A172 (cell line): Measurements from ENCODE around the gene MET. TPM values are rescaled to one million over a fixed set of nuclear protein-coding genes. Genes with fewer than 3 reads are reported as not detected.
"Not testable (repeated sequence)": the region's sequence is repeated elsewhere in the genome, so short reads cannot be mapped to it uniquely, and the experiment has no call there.

ENCODE experiments used
- DNase-seq: peaks from one replicate; pipeline ENCODE4 v3.0.0-alpha.2; 2015; ENCODE audit warnings: low spot score
- total RNA-seq: library from RNA; depleted of rRNA; stranded (reverse); fragments of >200 nt; shearing (Covaris generic); gene quantifications from 2 replicates; pipeline ENCODE4 v1.2.3, GENCODE V29; 2014

Gene MET
- total RNA-seq, 1 experiment from 2014 or later = 144 TPM

- DNase-seq = not testable (repeated sequence)
These were observed 79.1 kb downstream of the MET start for GRCh38 chr7:116751070-116751469.

- no peak for DNase-seq
These were observed 80.5 kb downstream of the MET start for GRCh38 chr7:116752305-116753074.

GRCh38 chr7:116753130-116753529, 81.1 kb downstream of the MET start:
- DNase-seq = no peak

DNA sequence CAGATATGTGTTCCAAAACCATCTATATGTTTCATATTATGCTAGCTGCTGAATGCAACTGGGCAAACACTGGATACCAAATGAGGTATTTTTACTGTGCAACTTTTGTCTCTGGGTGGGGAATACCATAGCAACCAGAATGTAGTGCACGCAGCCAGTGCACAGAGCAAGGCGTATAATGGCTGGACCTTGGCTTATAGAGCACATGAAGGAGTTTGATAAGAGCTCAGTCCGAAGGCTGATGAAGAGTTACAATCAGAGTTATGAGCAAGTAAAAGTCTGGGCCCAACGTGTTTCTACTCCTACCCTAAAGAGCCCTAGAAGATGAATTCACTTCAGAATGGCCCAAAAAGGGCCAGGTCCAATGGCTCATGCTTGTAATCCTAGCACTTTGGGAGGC, 82.2 kb downstream of the MET start:
- no peak for DNase-seq

DNA sequence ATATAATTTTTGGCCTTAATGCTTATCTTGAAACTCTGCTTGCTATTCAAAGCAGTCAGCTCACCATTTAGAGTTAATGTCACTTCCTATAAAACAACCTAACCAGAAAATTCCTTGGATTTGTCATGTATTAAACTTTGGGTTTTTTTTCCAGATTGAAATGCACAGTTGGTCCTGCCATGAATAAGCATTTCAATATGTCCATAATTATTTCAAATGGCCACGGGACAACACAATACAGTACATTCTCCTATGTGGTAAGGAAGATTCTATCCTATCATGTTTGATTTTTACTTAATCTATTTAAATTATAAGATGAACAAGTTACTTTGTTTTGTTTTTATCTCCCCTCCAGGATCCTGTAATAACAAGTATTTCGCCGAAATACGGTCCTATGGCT, 85.3 kb downstream of the MET start:
- no peak for DNase-seq

DNA sequence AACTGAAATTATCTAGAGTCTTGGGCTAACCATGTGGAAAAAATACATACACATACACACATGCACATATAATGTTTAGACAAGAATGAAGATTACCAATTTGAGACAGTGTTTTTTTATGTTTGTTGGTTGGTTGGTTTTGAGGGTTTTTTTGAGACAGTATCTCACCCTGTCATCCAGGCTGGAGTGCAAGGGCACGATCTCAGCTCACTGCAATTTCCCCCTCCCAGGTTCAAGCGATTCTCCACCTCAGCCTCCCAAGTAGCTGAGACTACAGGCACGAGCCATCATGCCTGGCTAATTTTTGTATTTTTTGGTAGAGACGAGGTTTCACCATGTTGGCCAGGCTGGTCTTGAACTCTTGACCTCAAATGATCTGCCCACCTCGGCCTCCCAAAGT, 87.6 kb downstream of the MET start:
- DNase-seq = not testable (repeated sequence)

GRCh38 chr7:116762971-116763370, 91.0 kb downstream of the MET start:
- no peak for DNase-seq

GRCh38 chr7:116763647-116764046, 91.7 kb downstream of the MET start:
- no peak for DNase-seq

- no peak for DNase-seq
These were observed 94.9 kb downstream of the MET start for GRCh38 chr7:116766881-116767280.

- DNase-seq = no peak
These were observed 97.5 kb downstream of the MET start for GRCh38 chr7:116769546-116769945.

- DNase-seq = no peak
These were observed 98.9 kb downstream of the MET start for GRCh38 chr7:116770941-116771340.

DNA sequence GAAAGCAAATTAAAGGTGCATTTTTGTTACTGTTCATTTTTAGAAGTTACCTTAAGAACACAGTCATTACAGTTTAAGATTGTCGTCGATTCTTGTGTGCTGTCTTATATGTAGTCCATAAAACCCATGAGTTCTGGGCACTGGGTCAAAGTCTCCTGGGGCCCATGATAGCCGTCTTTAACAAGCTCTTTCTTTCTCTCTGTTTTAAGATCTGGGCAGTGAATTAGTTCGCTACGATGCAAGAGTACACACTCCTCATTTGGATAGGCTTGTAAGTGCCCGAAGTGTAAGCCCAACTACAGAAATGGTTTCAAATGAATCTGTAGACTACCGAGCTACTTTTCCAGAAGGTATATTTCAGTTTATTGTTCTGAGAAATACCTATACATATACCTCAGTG, 99.6 kb downstream of the MET start:
- no peak for DNase-seq

DNA sequence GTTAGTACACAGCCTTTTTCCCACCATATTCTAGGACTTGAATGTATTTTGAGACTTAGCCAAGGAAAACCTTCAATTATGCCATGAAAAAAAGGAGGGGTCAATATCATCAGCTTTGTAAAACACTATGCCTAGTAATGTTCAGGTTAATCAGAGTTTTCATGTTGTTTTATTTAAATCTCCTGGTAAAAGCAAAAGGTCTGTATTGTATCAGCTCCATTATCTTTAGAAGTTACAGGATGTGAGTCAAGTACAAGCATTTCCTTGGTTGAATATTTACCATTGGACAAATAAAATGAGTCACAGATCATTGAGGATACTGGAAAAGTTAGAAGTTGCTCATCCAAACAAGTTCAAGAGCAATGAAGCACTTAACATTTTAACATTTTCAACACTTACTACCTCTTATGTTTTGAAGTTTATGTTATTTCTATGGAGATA, 100.4 kb downstream of the MET start:
- peak; percentile 84 for DNase-seq

GRCh38 chr7:116772926-116773749, 101.1 kb downstream of the MET start:
- DNase-seq = no peak

GRCh38 chr7:116776046-116776445, 104.0 kb downstream of the MET start:
- DNase-seq = no peak

DNA sequence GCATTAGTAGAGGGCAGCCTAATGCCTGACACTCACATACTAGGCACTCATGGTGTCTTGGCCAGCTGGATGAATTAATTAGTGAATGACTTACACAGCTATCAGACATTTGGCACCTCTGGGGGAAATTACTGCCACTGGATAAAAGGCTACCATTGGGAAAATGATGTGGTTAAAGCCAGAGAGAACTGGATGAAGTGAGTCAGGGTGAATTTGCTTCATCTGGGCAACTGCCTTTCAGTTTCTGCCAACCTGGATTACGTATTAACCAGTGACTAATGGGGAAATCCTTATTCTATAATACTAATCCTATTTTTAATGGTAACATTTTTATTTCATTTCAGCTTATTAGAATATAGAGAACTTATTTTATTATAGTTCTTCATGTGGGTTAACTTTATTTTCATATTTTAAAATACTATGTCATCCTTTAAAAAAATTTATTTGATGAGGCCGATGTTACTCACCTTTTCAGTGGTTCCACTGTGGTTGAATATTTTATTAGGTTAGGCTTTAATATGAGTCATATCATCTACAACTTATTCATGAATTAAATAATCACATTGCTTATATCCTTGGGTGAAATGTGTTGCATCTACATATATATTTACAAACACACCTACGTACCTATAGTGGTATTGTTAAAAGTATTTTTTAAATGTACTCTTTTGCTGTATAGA, 104.8 kb downstream of the MET start:
- DNase-seq = peak; percentile 97

GRCh38 chr7:116777651-116778281, 105.8 kb downstream of the MET start:
- DNase-seq = peak; percentile 70

DNA sequence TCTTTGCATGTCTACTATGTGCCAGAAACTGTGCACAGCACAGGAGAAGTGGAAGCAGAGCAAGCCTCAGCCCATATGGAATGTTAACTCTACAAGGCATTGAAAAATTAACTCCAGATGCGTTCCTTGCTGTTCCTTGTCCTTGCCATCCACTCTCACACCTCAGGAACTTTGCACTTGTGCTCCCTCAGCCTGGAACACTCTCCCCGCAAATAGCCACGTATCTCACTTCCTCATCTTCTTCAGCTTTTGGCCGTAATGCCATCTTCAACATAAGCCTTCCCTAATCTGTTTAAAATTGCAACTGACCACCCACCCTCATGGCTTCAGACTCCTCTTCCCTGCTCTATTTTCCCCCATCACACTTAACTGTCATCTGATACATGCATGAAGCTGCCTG, 107.2 kb downstream of the MET start:
- no peak for DNase-seq

DNA sequence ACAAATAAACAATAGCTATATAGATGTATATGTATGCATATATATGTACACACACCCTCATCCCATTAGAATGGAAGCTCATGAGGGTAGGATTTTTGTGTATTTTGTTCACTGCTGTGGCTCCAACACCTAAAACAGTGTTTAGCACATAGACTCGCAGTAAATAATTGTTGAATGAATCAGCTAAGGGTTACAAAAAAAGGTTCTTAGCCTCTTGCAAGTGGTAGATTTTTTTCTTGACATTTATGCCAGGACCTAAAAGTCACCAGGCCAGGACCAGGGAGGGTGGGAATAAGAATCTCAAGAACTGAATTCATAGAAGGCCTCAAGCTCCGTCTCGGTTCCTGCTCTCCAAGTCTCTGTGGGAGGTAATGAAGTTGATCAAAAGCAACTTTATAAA, 107.9 kb downstream of the MET start:
- DNase-seq = no peak

DNA sequence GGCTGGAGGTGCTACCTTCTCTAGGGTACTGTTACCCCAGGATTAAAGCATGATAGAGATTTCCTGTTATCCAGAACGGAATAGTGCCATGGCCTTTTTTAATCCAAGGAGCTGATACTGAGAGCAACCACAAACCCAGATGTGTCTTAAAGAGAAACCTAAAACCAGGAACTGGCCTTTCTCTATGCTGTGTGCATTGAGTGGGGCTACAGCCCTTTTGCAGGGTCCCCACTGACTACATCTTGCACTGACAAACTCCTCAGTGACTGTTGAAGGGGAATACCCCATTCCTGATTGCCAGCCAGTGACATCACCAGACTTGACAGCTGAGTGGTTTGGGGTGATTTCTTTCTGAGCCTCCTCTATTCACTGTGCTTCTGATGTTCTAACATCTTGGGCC, 108.5 kb downstream of the MET start:
- DNase-seq = peak; percentile 29

- no peak for DNase-seq
These were observed 109.0 kb downstream of the MET start for GRCh38 chr7:116780966-116781365.

GRCh38 chr7:116781584-116781983, 109.6 kb downstream of the MET start:
- DNase-seq = no peak
